Suprapubic skin (tissue), 4 donors: Measurements from ENCODE around the gene PODN. TPM values are rescaled to one million over a fixed set of nuclear protein-coding genes. Genes with fewer than 3 reads are reported as not detected.

Experiments
- DNase-seq, 2 donors: peaks; one replicate each; pipeline ENCODE4 v3.0.0-alpha.2; 2019; ENCODE audit warnings: low spot score in 2 of 2
- H3K27ac ChIP-seq: fragments of 200-600 bp; sonication (generic); one replicate; pipeline ENCODE4 v1.5.1; 2019
- H3K27me3 ChIP-seq: fragments of 200-600 bp; sonication (generic); one replicate; pipeline ENCODE4 v1.5.1; 2019
- H3K36me3 ChIP-seq: fragments of 200-600 bp; sonication (generic); one replicate; pipeline ENCODE4 v1.5.1; 2019
- H3K4me1 ChIP-seq: fragments of 200-600 bp; sonication (generic); one replicate; pipeline ENCODE4 v1.5.1; 2019
- H3K4me3 ChIP-seq: fragments of 200-600 bp; sonication (generic); one replicate; pipeline ENCODE4 v1.5.1; 2019; ENCODE audit warnings: mild to moderate bottlenecking
- H3K9me3 ChIP-seq: fragments of 200-600 bp; sonication (generic); one replicate; pipeline ENCODE4 v1.5.1; 2019
- CTCF ChIP-seq, 2 donors: fragments of 200-600 bp in 1 of 2; fragments of 450-650 bp in 1 of 2; sonication (generic) in 1 of 2; IDR thresholded peaks; one replicate each; pipeline ENCODE4 v1.5.1; 2016 to 2019; ENCODE audit warnings: antibody characterized with exemption in 2 of 2, mild to moderate bottlenecking in 1 of 2, moderate library complexity in 1 of 2
- EP300 ChIP-seq: sonication (generic); formaldehyde crosslinking; IDR thresholded peaks from one replicate; pipeline ENCODE4 v1.6.1; 2017; ENCODE audit warnings: antibody characterized with exemption
- POLR2A ChIP-seq, 2 donors: fragments of 450-650 bp; IDR thresholded peaks; one replicate each; pipeline ENCODE4 v1.6.1; 2017; ENCODE audit warnings: antibody characterized with exemption in 2 of 2, mild to moderate bottlenecking in 2 of 2, moderate library complexity in 2 of 2
- POLR2AphosphoS5 ChIP-seq, 3 donors: sonication (generic); formaldehyde crosslinking; IDR thresholded peaks; one replicate each; pipeline ENCODE4 v1.6.1; 2017; ENCODE audit warnings: antibody characterized with exemption in 3 of 3
- WGBS: methylation state at CpG from one replicate; pipeline ENCODE4 v1.1.5; 2018; 5-methylcytosine and 5-hydroxymethylcytosine counted together
- total RNA-seq, 4 donors: library from RNA; depleted of rRNA; stranded (reverse); fragments of >200 nt; gene quantifications; one replicate each; pipeline ENCODE4 v1.1.0, GENCODE V29; 2016

Gene PODN
- total RNA-seq, 4 donors from 2014 or later: 13.9 to 32.8 (median 19.8) TPM

- 76% methylated on average over 5 of the region's 5 CpGs for WGBS
- H3K27me3 ChIP-seq: no peaks in the 10 kb centered on the region
- H3K4me3 ChIP-seq: no peak overlapping the region
- no peak overlapping the region for H3K27ac ChIP-seq
- H3K4me1 ChIP-seq: peaks cover 31% of the 10 kb centered on the region
- H3K36me3 ChIP-seq: no peaks in the 10 kb centered on the region
- DNase-seq: no peak
- TF ChIP-seq POLR2A (IDR thresholded peaks at IDR 0.05): no peak
- no peak for TF ChIP-seq POLR2AphosphoS5 (IDR thresholded peaks at IDR 0.05)
- TF ChIP-seq CTCF (IDR thresholded peaks at IDR 0.05): no peak
- TF ChIP-seq EP300: no peak
- no peaks in the 10 kb centered on the region for H3K9me3 ChIP-seq
Observed at GRCh38 chr1:53111693-53112092, 49.7 kb downstream of the PODN start.

GRCh38 chr1:53112271-53112774 lies 50.3 kb downstream of the PODN start:
- TF ChIP-seq EP300 (no peak), CTCF (IDR thresholded peaks at IDR 0.05) (no peak), POLR2AphosphoS5 (IDR thresholded peaks at IDR 0.05) (no peak), POLR2A (IDR thresholded peaks at IDR 0.05) (no peak)

GRCh38 chr1:53112861-53113260 lies 50.8 kb downstream of the PODN start:
- no peak for TF ChIP-seq POLR2AphosphoS5 (IDR thresholded peaks at IDR 0.05)
- no peak for TF ChIP-seq CTCF (IDR thresholded peaks at IDR 0.05)
- Histone ChIP-seq H3K4me3 (no peak overlapping the region), H3K4me1 (peaks cover 31% of the 10 kb centered on the region), H3K27ac (no peak overlapping the region), H3K27me3 (no peaks in the 10 kb centered on the region), H3K9me3 (no peaks in the 10 kb centered on the region), H3K36me3 (no peaks in the 10 kb centered on the region)
- 85% methylated on average over 4 of the region's 4 CpGs for WGBS
- DNase-seq: no peak

More at GRCh38 chr1:53112271-53112774, 50.3 kb downstream of the PODN start:
- Histone ChIP-seq H3K36me3 (no peaks in the 10 kb centered on the region), H3K27ac (no peak overlapping the region), H3K4me1 (peaks cover 31% of the 10 kb centered on the region), H3K9me3 (no peaks in the 10 kb centered on the region), H3K4me3 (no peak overlapping the region), H3K27me3 (no peaks in the 10 kb centered on the region)
- DNase-seq: no peak
- 71% methylated on average over 2 of the region's 2 CpGs for WGBS

GRCh38 chr1:53114090-53114489 lies 52.1 kb downstream of the PODN start:
- Histone ChIP-seq H3K27ac (no peak overlapping the region), H3K9me3 (no peaks in the 10 kb centered on the region), H3K4me1 (peaks cover 24% of the 10 kb centered on the region), H3K27me3 (no peaks in the 10 kb centered on the region), H3K36me3 (no peaks in the 10 kb centered on the region), H3K4me3 (no peak overlapping the region)
- TF ChIP-seq CTCF (IDR thresholded peaks at IDR 0.05) (no peak), POLR2AphosphoS5 (IDR thresholded peaks at IDR 0.05) (no peak), POLR2A (IDR thresholded peaks at IDR 0.05) (no peak), EP300 (no peak)
- WGBS: 100% methylated on average over 4 of the region's 6 CpGs
- no peak for DNase-seq

GRCh38 chr1:53114581-53115400 lies 52.8 kb downstream of the PODN start:
- 78% methylated on average over 8 of the region's 24 CpGs for WGBS
- H3K27ac ChIP-seq: no peak overlapping the region
- no peaks in the 10 kb centered on the region for H3K27me3 ChIP-seq
- no peak overlapping the region for H3K4me3 ChIP-seq
- TF ChIP-seq POLR2AphosphoS5 (IDR thresholded peaks at IDR 0.05) (no peak), POLR2A (IDR thresholded peaks at IDR 0.05) (no peak), EP300 (no peak)
- H3K9me3 ChIP-seq: no peaks in the 10 kb centered on the region
- DNase-seq: no peak
- peaks cover 17% of the 10 kb centered on the region for H3K4me1 ChIP-seq
- H3K36me3 ChIP-seq: no peaks in the 10 kb centered on the region
